ENCODE results near the gene TENM3. TPM values are rescaled to one million over a fixed set of nuclear protein-coding genes. Genes with fewer than 3 reads are reported as not detected.

Gene TENM3
- polyA plus RNA-seq, 1 of the 3 experiments (the other 2 are of a cell fraction), result 10.4 TPM

DNA sequence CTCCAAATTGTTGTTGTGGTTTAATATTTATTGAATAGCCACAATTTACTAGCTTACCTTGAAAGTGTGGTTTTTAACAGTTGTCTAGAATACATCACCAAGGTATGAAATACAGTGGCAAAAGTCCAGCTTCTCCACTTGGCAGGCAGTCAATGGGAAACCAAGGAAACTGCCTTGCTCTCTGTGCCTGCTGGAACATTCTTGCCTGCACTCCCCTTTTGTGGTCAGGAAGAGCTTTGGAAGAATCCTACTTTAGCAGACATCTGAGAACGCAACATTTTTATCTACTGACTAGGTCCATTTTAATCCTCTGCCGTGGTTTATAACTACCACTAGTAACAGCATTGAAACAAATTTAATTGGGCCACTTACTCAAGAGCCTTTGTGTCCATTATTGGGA lies 64.5 kb downstream of the TENM3 start (continued):
- peak; percentile 90 for TF ChIP-seq TEAD4 (IDR thresholded peaks at IDR 0.05; ENCODE audit: borderline replicate concordance, insufficient read depth)
- no peak for TF ChIP-seq RFX5 (IDR thresholded peaks at IDR 0.05; ENCODE audit: low read length)
- TF ChIP-seq FOXJ3 (CRISPR knock-in tag; IDR thresholded peaks at IDR 0.05), result no peak
- TF ChIP-seq EZH2phosphoT487 (IDR thresholded peaks at IDR 0.05; ENCODE audit: borderline replicate concordance, low read depth), result no peak
- peak; percentile 88 for TF ChIP-seq TCF12 (IDR thresholded peaks at IDR 0.05)
- TF ChIP-seq NRF1 (IDR thresholded peaks at IDR 0.05; ENCODE audit: low read depth, low read length), result no peak
- TF ChIP-seq YY1 (IDR thresholded peaks at IDR 0.05; ENCODE audit: low read depth), result 0 out of 2 replicates have a peak, but pooled peaks have one; percentile 37
- TF ChIP-seq PBX3 (IDR thresholded peaks at IDR 0.05), result peak; percentile 75
- TF ChIP-seq TAF1 (IDR thresholded peaks at IDR 0.05; ENCODE audit: borderline replicate concordance, low read depth, low read length), result no peak
- TF ChIP-seq, protein P1, sequence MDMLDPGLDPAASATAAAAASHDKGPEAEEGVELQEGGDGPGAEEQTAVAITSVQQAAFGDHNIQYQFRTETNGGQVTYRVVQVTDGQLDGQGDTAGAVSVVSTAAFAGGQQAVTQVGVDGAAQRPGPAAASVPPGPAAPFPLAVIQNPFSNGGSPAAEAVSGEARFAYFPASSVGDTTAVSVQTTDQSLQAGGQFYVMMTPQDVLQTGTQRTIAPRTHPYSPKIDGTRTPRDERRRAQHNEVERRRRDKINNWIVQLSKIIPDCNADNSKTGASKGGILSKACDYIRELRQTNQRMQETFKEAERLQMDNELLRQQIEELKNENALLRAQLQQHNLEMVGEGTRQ (IDR thresholded peaks at IDR 0.05; ENCODE audit: borderline replicate concordance, low read depth, low read length), result no peak

DNA sequence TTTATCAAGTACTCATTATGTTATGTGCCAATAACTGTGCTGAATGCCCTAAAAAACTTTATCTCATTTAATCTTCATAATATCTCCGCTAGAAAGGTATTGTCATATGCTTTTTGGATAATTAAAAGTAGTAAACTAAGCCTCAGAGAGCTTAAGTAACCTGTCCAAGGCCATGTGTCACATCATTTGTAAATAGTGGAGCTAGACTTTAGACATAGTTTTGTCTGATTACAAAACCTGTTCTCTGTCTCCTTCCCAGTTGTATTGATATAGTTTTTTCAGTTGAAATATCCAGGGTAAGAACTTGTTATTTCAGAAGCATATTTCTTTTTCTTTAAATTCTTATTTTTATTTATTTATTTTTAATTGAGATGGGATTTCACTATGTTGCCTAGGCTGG lies 66.7 kb downstream of the TENM3 start:
- Histone ChIP-seq H3K36me3 (replicated peaks in 1 of 2; ENCODE audit: control insufficient read depth in 1 of 2, insufficient read depth in 2 of 2, low read length in 1 of 2) (no peaks in the 10 kb centered on the region), H3K9me2 (no peaks in the 10 kb centered on the region), H3K79me2 (ENCODE audit: insufficient read depth) (no peaks in the 10 kb centered on the region), H3K9ac (no peak overlapping the region), H2AFZ (ENCODE audit: low read depth) (no peak overlapping the region), H3K4me1 (ENCODE audit: control insufficient read depth in 1 of 2, insufficient read depth in 2 of 2, low read depth in 1 of 2, low read length in 1 of 2) (peaks cover 0 to 9% of the 10 kb centered on the region in 2 experiments; a peak in 3 of 4 replicates), H3K4me3 (ENCODE audit: low read depth in 2 of 2, low read length in 1 of 2) (no peak overlapping the region), H3F3A (replicated peaks; ENCODE audit: insufficient read depth) (peaks cover 6% of the 10 kb centered on the region), H4K20me1 (ENCODE audit: insufficient read depth) (no peaks in the 10 kb centered on the region), H3K9me3 (peaks cover 4% of the 10 kb centered on the region; the same call in 1 of the 2 replicates), H3K27me3 (ENCODE audit: insufficient read depth) (no peaks in the 10 kb centered on the region), H3K27ac (ENCODE audit: low read depth in 2 of 2, low read length in 1 of 2) (no peak overlapping the region), H3K4me2 (no peak overlapping the region)
- no peak for TF ChIP-seq CHD2 (IDR thresholded peaks at IDR 0.05; ENCODE audit: low read length, partially characterized antibody)
- TF ChIP-seq ELF1 (IDR thresholded peaks at IDR 0.05), result no peak
- no peak for TF ChIP-seq SMC3 (IDR thresholded peaks at IDR 0.05; ENCODE audit: low read depth, low read length)
- no peak for TF ChIP-seq EZH2phosphoT487 (IDR thresholded peaks at IDR 0.05; ENCODE audit: borderline replicate concordance, low read depth)
- no peak for TF ChIP-seq TAF1 (IDR thresholded peaks at IDR 0.05; ENCODE audit: borderline replicate concordance, low read depth, low read length)
- TF ChIP-seq, protein P2, sequence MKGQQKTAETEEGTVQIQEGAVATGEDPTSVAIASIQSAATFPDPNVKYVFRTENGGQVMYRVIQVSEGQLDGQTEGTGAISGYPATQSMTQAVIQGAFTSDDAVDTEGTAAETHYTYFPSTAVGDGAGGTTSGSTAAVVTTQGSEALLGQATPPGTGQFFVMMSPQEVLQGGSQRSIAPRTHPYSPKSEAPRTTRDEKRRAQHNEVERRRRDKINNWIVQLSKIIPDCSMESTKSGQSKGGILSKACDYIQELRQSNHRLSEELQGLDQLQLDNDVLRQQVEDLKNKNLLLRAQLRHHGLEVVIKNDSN (IDR thresholded peaks at IDR 0.05; ENCODE audit: borderline replicate concordance, low read depth), result no peak
- no peak for TF ChIP-seq POLR2AphosphoS5 (IDR thresholded peaks at IDR 0.05; ENCODE audit: low read depth, low read length)
- TF ChIP-seq RXRA (IDR thresholded peaks at IDR 0.05; ENCODE audit: borderline replicate concordance, low read depth), result no peak
- TF ChIP-seq GATA2 (CRISPR knock-in tag; IDR thresholded peaks at IDR 0.05), result no peak
- TF ChIP-seq, protein P3, sequence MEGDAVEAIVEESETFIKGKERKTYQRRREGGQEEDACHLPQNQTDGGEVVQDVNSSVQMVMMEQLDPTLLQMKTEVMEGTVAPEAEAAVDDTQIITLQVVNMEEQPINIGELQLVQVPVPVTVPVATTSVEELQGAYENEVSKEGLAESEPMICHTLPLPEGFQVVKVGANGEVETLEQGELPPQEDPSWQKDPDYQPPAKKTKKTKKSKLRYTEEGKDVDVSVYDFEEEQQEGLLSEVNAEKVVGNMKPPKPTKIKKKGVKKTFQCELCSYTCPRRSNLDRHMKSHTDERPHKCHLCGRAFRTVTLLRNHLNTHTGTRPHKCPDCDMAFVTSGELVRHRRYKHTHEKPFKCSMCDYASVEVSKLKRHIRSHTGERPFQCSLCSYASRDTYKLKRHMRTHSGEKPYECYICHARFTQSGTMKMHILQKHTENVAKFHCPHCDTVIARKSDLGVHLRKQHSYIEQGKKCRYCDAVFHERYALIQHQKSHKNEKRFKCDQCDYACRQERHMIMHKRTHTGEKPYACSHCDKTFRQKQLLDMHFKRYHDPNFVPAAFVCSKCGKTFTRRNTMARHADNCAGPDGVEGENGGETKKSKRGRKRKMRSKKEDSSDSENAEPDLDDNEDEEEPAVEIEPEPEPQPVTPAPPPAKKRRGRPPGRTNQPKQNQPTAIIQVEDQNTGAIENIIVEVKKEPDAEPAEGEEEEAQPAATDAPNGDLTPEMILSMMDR (IDR thresholded peaks at IDR 0.05), result no peak
- no peak for TF ChIP-seq RAD21 (IDR thresholded peaks at IDR 0.05; ENCODE audit: low read length)
- TF ChIP-seq GABPA (IDR thresholded peaks at IDR 0.05; ENCODE audit: low read depth), result no peak
- TF ChIP-seq FOXM1 (IDR thresholded peaks at IDR 0.05; ENCODE audit: low read depth), result no peak
- no peak for TF ChIP-seq PBX3 (IDR thresholded peaks at IDR 0.05)
- TF ChIP-seq JUND (IDR thresholded peaks at IDR 0.05), result no peak
- TF ChIP-seq IRF3 (IDR thresholded peaks at IDR 0.05; ENCODE audit: low read depth, low read length), result no peak
- TF ChIP-seq NRF1 (IDR thresholded peaks at IDR 0.05; ENCODE audit: low read depth, low read length), result no peak
- TF ChIP-seq FOSL2 (IDR thresholded peaks at IDR 0.05; ENCODE audit: borderline replicate concordance, low read depth), result no peak
- 89% methylated on average over 1 of the region's 1 CpG for WGBS (ENCODE audit: low lambda C conversion rate)
- ChIA-PET CTCF (no interaction called here), POLR2A (no interaction called here)
- no peak for DNase-seq
